ENCODE results near the gene RBM20. TPM values are rescaled to one million over a fixed set of nuclear protein-coding genes. Genes with fewer than 3 reads are reported as not detected.

The RBM20 gene
- total and polyA plus RNA-seq, 2 donors from 2014 or later: 0.88 to 2.1 TPM

- Histone ChIP-seq H3K4me3 (ENCODE audit: low read length in 3 of 3) (no peak overlapping the region), H3K27me3 (ENCODE audit: control insufficient read depth, insufficient read depth, low read length) (no peaks in the 10 kb centered on the region), H3K9me3 (ENCODE audit: control insufficient read depth in 2 of 3, insufficient read depth in 1 of 3, low read length in 3 of 3) (no peaks in the 10 kb centered on the region), H3K4me1 (ENCODE audit: control insufficient read depth in 2 of 3, insufficient read depth in 2 of 3, low read depth in 1 of 3, low read length in 3 of 3) (peaks cover 4 to 34% (median 21%) of the 10 kb centered on the region in 3 donors), H3K36me3 (ENCODE audit: control insufficient read depth in 2 of 3, insufficient read depth in 3 of 3, low read length in 3 of 3) (no peaks in the 10 kb centered on the region), H3K27ac (ENCODE audit: low read depth in 2 of 2, low read length in 2 of 2) (no peak overlapping the region), H3K9ac (ENCODE audit: low read length in 3 of 3) (no peak overlapping the region)
- intact Hi-C loops (cut with DNase I): no loop called here
- no peak for FAIRE-seq
- TF ChIP-seq CTCF (IDR thresholded peaks at IDR 0.05; ENCODE audit: borderline replicate concordance, extremely low read depth, insufficient read depth): no peak
- DNase-seq: no peak
Measured at GRCh38 chr10:110824152-110824441, 180.0 kb downstream of the RBM20 start.

GRCh38 chr10:110824660-110825059 is 180.5 kb downstream of the RBM20 start:
- Histone ChIP-seq H3K36me3 (ENCODE audit: control insufficient read depth in 2 of 3, insufficient read depth in 3 of 3, low read length in 3 of 3) (no peaks in the 10 kb centered on the region), H3K4me1 (ENCODE audit: control insufficient read depth in 2 of 3, insufficient read depth in 2 of 3, low read depth in 1 of 3, low read length in 3 of 3) (peaks cover 4 to 32% (median 21%) of the 10 kb centered on the region in 3 donors), H3K27me3 (ENCODE audit: control insufficient read depth, insufficient read depth, low read length) (no peaks in the 10 kb centered on the region), H3K9me3 (ENCODE audit: control insufficient read depth in 2 of 3, insufficient read depth in 1 of 3, low read length in 3 of 3) (no peaks in the 10 kb centered on the region), H3K27ac (ENCODE audit: low read depth in 2 of 2, low read length in 2 of 2) (no peak overlapping the region), H3K9ac (ENCODE audit: low read length in 3 of 3) (no peak overlapping the region), H3K4me3 (ENCODE audit: low read length in 3 of 3) (no peak overlapping the region)
- no peak for TF ChIP-seq CTCF (IDR thresholded peaks at IDR 0.05; ENCODE audit: borderline replicate concordance, extremely low read depth, insufficient read depth)
- FAIRE-seq: no peak
- intact Hi-C loops (cut with DNase I): no loop called here
- DNase-seq: no peak

- Histone ChIP-seq H3K27ac (ENCODE audit: low read depth in 2 of 2, low read length in 2 of 2) (no peak overlapping the region), H3K4me1 (ENCODE audit: control insufficient read depth in 2 of 3, insufficient read depth in 2 of 3, low read depth in 1 of 3, low read length in 3 of 3) (peaks cover 4 to 24% (median 18%) of the 10 kb centered on the region in 3 donors)
Measured at GRCh38 chr10:110825508-110825907, 181.4 kb downstream of the RBM20 start.

More at GRCh38 chr10:110825508-110825907, 181.4 kb downstream of the RBM20 start:
- Histone ChIP-seq H3K4me3 (ENCODE audit: low read length in 3 of 3) (no peak overlapping the region), H3K27me3 (ENCODE audit: control insufficient read depth, insufficient read depth, low read length) (no peaks in the 10 kb centered on the region), H3K9me3 (ENCODE audit: control insufficient read depth in 2 of 3, insufficient read depth in 1 of 3, low read length in 3 of 3) (no peaks in the 10 kb centered on the region), H3K9ac (ENCODE audit: low read length in 3 of 3) (no peak overlapping the region), H3K36me3 (ENCODE audit: control insufficient read depth in 2 of 3, insufficient read depth in 3 of 3, low read length in 3 of 3) (no peaks in the 10 kb centered on the region)
- DNase-seq: no peak
- FAIRE-seq: no peak
- intact Hi-C loops (cut with DNase I): no loop called here
- no peak for TF ChIP-seq CTCF (IDR thresholded peaks at IDR 0.05; ENCODE audit: borderline replicate concordance, extremely low read depth, insufficient read depth)
